NCI-H345 treated with DMSO at 0.1 percent for 48 hours (cell line): ENCODE measurements around the gene SEC24D.
A peak's percentile ranks its signal among the peaks of the same experiment; 100 is the strongest.

Experiments
- DNase-seq: peaks from one replicate; lab custom pipeline; 2025; ENCODE audit not compliant: unreplicated experiment; lab: John Stamatoyannopoulos, UW

SEC24D gene

DNA sequence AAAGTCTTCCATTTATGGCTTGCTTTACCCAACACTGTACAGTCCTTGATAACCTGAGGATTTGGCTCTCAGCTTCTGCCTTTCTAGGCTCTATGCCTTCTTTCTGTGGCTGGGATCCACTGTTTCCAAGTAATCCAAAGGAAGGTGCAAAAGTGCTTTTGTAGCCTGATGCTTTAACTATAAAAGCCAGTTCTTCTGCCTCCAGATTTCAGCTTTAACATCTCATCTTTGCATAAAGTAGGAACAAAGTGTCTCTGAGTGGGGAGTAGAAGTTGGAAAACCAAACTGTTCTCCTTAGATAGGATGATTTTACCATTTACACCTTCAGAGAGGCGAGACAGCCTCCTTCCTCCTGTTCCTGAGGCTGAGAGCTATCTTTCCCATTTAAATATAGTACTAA is 11.1 kb upstream of the SEC24D start:
- DNase-seq = no peak

DNA sequence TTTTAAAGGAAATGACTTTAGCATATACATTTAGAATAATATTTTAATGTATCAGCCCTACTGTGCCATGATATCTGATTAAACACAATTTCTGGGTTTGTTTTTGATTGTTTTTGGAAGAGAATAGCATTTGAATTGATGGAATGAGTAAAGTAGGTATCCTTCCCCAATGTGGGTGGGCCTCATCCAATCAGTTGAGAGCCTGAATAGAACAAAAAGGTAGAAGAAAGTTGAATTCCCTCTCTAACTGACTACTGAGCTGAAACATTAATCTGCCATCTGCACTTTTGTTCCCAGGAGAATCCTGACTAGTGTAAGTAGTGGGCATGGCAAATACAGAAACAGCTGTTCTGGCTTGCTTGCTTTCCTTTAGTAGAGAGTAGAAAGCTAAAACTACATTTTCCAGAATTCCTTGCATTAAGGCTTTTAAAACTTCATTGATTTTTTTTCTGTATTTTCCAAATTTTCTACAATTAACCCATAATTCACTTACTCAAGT is 9.7 kb upstream of the SEC24D start:
- no peak for DNase-seq

DNA sequence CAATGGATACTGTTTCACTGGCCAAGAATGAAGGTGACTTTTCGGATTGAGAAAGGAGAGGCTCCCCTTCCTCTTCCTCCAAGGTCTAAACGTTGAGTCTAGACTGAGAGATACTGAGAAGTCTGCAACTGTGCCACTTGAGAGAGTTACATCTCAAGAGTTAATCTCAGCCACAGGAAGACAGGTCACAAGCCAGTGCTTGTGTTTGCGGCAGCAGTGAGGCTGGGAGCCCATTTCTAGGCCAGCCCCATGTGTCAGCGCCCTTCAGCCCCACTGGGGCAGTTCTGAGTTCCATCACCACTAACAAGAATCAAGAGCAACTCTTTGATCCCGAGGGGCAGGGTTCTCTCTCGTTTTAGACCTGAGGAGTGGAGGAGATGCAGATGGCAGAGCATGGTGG is 7.3 kb upstream of the SEC24D start:
- no peak for DNase-seq

DNA sequence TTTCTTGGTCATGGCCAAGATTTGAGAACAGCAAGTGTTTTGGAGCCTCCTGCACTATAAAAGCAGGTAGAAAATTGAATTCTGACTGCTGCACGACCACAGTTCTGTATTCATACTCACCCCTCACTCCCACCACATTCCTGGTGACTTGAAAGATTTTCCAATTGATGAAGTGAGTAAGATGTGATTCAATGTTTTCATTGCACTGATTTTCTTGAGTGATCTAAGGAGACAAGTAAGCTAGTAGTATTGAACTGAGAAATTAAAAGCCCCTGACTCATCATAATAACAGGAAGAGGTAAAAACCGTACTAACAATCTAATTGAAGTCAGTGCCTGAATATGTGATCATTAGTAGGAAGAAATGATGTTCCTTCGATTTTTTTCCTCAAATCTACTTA is 6.1 kb upstream of the SEC24D start:
- no peak for DNase-seq

DNA sequence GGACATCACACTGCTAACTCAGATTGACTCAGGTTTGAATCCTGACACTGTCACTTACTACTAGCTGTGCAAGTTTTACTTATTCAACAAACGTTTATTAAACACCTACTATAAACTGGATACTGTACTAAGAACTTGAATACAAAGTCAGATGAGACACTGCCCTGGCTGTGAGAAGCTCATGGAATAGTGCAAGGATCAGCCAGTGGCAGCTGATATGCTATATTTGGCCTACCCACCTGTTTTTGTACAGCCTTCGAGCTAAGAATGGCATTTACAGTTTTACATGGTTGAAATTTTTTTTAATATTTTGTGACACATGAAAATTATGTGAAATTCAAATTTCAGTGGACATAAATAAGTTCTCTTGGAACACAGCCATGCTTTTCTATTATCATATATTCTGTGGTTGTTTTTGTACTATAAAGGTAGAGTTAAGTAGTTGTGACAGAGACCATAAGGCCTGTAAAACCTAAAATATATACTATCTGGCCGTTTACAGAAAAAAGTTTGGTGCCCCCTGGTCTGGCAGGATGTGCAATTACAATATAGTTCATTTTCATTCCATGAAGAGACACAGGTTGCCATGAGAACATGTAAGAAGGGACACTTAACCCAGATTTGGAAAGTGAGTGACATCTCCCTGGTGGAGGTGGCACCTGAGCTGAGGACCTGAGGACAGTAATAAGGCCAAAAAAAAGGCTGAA is 3.4 kb upstream of the SEC24D start:
- no peak for DNase-seq

DNA sequence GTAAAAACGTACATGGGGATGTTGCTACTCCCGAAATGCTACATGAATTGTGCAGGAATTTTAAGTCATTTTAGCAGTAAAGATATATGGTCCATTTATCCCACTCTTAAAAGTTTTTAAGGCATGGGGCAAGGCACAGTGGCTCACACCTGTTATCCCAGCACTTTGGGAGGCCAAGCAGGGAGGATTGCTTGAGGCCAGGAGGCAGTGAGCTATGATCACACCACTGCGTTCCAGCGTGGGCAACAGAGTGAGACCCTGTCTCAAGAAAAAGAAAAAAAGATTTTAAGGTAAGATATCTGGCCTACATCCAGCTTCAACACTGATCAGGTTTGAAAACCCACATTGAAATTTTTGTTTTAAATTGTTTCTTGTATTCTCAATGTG is 1.2 kb upstream of the SEC24D start:
- DNase-seq = no peak

DNA sequence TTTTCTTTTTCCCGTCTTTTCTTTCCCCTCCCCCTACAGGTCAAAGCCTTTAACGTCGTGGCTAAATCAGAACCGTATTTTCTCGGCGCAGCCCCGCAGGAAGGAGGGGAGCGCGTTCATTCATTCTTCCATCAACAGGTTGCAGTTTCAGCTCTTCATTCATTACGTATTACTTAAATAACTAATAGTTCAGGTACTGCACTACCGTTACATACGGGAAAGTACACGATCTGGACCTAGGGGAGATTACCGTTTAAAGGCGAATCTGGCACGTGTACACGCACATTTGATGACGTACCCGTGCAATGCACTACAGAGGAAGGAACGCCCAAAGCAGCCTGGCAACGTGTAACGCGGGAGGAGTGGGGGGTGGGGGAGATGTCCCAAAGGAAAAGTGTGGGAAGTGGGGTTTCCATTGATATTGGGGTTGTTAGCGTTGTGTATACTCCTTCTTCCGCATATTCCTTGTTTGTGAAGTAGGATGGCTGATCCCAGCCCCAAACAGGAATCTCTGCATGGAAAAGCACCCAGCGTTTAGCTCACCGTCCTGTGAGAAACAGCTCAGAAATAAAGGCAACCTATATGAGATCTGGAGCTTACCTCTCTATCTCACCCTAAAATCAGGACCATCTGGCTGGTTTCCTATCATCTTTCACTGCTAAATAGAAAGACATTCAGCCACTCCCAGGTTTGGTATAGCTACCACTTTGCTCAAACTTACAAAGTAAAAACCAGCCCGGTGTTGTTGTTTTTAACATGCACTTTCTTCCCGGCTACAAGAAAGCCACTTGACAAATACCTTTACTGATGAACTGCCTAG is 585 bp upstream of the SEC24D start:
- DNase-seq = peak; percentile 14

DNA sequence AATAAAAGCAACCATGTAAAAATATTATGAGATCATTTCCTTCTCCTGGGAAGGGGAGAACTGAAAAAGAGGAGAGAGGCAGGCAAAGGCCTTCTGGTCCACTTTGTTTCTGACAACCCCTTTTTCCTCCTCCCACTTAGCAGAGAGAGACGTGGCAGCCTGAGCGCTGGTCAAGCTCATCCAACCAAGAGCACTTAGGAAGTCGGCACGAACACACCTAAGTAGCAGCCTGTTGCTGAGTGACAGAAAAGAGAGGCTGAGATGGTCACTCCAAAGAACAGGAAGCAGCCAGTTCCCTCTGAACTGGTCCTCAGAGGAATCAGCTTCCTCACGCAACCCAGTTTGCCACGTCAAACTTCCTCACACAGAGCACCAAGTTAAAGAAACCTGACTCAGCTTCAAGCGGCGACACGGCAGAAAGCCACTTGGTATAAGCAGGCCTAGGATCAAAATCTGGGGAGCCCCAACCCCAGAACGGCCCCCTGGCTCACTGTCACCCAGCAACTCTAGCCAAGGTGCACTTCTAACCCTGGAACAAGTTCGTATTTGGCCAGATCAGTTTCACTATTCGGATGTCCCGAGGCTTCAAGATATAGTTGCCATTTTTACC is 861 bp downstream of the SEC24D start:
- DNase-seq = no peak

DNA sequence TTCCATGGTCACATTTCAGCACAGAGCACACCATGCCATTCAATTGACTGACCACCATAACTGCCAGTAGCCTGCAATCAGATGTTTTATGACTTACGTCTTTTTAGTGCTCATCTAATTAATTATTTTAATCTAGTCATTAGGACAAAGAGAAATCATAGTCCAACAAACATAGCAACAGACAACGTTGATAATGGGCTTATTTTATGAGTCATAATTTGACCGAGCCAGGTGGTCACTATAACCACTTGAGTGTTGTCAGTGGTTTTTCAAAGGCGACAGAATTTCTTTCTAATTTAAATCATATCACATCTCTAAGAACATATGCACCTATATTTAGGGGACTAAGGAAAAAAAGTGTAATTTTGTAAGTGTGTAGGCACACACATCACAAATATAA is 1.9 kb downstream of the SEC24D start:
- DNase-seq = no peak

DNA sequence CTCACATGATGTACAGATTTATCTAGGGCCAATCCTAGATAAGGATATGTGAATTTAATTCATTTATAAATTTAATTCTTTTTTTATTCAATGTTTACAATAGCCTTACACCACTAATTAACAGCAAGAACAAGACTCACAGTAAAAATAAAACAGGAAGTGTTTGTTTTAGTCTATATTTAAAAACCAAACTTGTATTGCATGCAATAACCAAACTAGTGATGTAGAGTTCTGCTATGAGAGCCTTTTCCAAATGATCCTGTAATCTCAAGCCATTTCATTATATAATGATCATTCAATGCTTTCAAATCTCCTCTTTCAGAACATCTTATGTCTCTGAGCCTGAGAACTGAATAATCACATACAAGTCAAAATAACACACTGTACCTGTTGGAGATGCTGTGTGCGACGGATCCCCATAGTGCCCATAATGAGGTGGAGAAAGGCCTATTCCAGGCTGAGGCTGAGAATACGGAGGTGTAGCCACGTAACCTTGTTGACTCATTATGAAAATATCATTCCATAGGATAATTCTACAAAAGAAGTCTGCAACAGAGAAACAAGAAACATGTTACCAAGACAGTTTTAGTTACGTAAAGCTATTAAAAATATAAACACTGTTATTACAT is 2.6 kb downstream of the SEC24D start:
- no peak for DNase-seq

DNA sequence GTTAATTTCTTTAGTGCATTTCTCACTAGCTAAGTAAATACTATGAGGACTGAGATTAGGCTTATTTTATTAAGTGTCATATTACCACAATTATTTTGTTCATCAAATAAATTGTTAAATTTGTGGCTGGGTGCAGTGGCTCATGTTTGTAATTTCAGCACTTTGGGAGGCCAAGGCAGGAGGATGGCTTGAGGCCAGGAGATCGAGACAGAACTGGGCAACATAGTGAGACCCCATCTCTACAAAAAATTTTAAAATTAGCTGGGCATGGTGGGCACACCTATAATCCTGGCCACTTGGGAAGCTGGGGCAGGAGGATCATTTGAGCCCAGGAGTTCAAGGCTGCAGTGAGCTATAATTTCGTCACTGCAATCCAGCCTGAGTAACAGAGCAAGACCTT is 6.8 kb downstream of the SEC24D start:
- DNase-seq = no peak

DNA sequence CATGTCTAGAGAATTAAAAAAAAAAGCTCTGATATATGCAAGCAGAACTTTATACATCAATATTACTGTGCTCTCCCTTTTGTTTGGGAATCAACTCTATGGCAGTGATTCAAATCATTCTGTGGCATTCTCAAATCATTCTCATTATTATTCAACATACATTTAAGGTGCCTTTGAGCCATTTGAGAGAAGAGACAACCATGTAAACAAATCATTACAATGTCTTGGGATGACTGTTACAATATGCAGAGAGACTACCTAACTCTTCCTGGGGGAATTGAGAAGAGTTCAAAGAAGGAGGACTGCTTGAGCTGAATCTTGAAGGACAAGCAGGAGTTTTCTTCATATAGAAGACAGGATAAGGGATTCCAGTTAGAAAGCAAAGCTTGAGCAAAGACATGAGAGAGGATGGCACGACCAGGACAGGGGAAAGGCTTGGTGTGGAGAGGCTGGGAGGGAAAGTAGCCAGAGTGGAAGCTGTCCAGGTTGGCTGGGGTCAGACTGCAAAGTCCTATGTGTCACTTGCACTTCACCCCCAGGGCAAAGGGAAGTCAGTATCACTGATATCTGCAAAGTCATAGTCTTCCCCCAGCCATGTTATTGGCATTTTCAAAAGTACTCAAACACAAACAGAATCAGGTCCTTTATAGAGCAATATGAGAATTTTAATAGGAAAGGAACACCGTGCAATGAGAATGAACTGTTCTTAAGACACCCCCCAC is 9.0 kb downstream of the SEC24D start:
- no peak for DNase-seq

DNA sequence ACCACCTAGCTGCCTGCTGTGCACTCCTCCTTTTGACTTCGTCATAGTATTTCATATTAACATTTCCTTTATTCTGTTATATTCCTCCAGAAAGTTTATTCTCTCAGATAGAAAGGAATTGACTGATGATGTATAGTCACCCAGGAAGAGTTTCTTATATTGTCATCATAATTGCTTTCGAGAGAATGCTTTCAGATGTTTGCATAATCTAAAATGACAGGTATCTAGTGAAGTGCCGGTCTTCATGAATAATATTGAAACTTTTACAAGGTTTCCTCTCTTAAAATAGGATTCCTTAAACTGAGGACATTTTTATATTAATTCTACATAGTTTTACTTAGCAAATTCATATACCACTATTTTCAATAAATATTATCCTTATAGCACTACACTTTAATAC is 10.1 kb downstream of the SEC24D start:
- DNase-seq = no peak

DNA sequence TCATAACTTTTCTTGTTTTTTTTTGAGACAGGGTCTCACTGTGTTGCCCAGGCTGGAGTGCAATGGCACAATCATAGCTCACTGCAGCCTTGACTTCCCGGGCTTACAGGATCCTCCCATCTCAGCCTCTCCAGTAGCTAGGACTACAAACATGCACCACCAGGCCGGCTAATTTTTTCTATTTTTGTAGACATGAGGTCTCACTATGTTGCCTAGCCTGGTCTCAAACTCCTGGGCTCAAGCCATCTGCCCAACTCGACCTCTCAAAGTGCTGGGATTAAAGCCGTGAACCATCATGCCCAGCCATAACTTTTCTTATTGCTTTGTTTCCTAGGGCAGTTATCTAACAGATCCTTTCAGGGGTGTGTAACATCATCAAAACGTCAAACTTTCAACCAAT is 11.8 kb downstream of the SEC24D start:
- no peak for DNase-seq

DNA sequence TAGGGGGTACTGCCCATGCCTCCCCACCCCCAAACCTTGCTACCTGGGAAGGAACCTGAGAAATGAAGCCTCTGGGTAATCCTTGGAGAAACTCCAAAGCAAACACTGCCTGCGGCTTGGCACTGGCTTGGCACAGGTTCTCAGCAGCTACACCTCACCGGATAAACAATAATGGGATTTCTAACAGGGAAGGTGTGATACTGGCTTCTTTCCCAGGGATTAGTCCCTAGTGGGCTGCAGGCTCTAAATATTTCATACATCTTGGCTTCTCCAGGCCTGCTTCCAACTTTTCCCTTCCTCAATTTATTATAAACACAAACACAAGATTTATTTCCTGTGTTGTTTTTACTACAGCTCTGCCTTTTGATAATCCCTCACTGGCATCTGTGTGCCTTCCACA is 12.5 kb downstream of the SEC24D start:
- DNase-seq = peak; percentile 7

DNA sequence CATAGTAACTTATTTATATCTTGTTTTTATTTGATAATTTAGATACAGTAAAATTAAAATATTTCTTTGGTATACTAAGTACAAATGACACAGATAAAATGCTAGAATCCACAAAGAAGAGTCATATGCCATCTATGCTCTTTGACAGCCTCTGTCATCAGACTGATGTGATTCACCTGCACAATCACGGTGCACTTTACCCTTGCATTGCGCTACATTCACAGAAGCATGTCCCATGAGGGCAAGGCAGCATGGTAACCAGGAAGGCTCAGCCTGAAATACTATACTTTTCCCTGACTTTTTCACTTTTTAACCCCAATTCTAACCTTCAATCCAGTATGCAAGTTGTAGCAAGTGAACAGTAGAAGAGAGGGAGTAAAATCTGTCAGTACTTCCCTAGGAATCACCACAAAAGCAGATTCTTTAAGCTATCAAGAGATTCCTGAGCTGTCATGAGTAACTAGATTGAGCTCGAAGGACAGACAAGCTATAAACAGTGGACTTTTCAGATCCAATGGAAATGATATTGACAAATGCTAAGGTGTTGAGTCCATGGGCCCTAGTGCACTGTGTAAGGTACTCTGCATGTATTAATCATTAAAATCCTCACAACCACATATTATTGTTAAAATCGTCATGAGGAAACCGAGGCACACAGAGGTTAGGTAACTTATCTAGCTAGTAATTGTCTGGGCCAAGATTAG is 14.2 kb downstream of the SEC24D start:
- no peak for DNase-seq

DNA sequence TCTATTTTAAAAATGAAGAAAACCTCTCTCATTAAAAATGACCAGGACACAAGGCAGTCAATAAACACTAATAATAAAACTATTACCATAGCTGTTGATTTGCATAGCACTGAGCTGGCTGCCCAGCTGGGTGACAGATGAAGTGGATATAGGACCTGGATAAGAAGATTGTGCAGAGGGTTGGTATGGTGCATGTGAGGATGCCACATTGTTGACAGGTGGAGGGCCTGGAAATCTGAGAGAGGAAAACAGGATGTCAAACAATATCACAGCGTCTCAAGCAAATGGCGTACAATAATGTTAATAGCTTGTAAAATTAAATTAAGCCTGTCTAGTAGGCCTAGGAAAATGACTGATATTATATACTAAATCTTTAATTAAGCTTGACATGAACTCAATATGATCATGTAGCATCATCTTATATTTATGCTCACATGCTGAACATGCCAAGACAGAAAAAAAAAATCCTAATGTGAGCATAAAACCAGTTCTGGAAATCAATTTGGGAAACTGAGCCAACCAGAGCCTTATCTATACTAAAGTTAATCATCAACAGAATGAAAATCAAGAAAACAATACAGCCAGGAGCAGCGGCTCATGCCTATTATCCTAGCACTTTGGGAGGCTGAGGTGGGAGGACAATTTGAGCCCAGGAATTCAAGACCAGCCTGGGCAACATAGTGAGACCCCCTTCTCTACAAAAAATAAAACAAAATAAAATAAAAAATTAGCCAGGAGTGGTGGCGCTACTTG is 18.6 kb downstream of the SEC24D start:
- no peak for DNase-seq

DNA sequence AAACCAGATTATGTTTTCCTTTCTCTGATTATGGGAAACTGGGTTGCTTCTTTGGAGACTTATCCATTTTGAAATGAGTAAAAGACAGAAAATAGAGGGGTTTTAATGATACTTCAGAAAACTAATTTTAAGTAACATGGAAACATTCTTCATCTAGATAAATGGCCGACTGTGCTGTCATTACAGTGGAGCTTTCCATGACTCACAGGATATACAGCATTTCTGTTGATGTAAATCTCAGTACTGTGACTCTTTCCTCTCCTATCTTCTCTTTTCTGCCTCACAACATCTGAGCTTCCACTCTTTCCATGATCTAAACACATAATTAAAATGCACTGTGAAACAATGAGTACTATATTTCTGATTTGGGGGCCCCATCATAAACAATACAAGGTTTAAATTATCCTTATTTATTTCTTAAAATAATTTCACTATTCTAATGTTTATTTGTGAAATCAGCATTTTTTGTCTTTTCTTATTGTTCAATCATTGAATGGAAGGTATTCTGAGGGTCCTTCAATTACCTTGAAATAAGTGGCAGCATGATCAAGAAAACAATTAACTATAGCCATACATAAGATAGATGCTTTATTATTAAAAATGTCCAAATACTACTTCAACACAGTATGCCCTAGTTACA is 19.3 kb downstream of the SEC24D start:
- no peak for DNase-seq

DNA sequence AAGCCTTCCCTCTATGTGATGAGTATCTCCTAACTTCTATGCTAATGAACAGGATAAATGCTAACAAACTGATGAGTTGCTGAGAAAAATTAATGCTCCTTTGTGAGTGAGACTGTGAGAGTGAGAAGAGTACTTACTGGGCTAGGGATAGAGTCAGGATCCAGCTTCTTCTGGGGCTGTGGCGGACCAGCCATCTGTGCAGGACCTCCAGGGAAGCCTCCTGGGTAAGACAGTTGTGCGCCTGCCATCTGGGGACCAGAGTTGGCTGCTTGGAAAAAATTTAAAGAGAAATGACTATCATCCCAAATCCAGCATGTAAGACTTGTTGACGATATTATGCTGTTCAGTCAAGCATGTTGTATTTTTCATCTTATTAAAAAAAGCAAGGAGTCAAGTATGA is 21.0 kb downstream of the SEC24D start:
- DNase-seq = no peak
